ENCODE measurements around the gene CFAP65.

DNA sequence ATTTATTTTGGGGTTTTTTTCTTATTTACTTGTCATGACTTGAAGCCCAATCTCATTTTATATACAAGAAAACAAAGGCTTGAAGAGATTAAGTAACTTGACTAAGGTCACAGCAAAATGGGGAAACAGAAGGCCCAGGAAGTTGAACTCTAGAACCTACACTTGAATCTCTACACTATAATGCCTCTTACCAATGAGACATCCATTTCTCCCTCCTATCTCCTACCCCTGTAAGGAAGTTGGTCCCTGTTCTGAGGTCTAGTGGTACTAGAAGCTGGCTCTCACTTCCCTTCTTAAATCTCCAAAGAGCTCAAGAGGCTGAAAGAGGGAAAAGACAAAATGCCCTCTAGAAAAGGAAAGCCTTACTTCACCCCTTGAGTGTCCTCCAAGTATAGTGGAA, 44.9 kb upstream of the CFAP65 start:
- TF ChIP-seq, protein P1, sequence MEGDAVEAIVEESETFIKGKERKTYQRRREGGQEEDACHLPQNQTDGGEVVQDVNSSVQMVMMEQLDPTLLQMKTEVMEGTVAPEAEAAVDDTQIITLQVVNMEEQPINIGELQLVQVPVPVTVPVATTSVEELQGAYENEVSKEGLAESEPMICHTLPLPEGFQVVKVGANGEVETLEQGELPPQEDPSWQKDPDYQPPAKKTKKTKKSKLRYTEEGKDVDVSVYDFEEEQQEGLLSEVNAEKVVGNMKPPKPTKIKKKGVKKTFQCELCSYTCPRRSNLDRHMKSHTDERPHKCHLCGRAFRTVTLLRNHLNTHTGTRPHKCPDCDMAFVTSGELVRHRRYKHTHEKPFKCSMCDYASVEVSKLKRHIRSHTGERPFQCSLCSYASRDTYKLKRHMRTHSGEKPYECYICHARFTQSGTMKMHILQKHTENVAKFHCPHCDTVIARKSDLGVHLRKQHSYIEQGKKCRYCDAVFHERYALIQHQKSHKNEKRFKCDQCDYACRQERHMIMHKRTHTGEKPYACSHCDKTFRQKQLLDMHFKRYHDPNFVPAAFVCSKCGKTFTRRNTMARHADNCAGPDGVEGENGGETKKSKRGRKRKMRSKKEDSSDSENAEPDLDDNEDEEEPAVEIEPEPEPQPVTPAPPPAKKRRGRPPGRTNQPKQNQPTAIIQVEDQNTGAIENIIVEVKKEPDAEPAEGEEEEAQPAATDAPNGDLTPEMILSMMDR (IDR thresholded peaks at IDR 0.05), result no peak
- no peak for TF ChIP-seq POLR2A (IDR thresholded peaks at IDR 0.05; ENCODE audit: low read depth)
